ENCODE data around the gene GMDS. TPM values are rescaled to one million over a fixed set of nuclear protein-coding genes. Genes with fewer than 3 reads are reported as not detected.

Gene GMDS
- total RNA-seq, 1 donor, result 23.2 TPM

DNA sequence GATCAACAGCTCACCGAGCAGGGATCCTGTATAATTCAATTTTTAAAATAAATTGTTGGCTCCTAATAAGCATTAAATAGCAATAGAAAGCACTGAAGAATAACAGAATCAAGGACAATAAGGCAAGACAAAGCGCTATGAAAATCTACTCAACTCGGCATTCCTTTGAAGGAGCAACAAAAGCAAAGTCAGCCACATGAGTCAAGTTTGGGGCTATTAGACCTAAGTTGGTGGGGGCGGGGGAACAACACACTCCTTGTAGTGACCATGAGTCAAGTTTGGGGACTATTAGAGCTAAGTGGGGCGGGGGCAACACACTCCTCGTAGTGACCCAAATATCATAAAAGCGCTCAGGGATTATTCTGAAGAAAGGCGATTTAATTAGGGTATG lies 515.7 kb downstream of the GMDS start:
- Histone ChIP-seq H4K20me1 (ENCODE audit: insufficient read depth, low read length) (no peaks in the 10 kb centered on the region), H3K4me2 (ENCODE audit: insufficient read depth, low read length) (no peak overlapping the region), H2AFZ (ENCODE audit: low read length) (no peak overlapping the region), H3K27me3 (ENCODE audit: insufficient read depth, low read length) (no peaks in the 10 kb centered on the region), H3K27ac (ENCODE audit: low read depth, low read length) (no peak overlapping the region), H3K36me3 (ENCODE audit: insufficient read depth, low read length) (peaks cover under 1% of the 10 kb centered on the region), H3K4me3 (ENCODE audit: insufficient read depth, low read length) (no peak overlapping the region), H3K9me3 (ENCODE audit: low read depth, low read length) (no peaks in the 10 kb centered on the region), H3K4me1 (ENCODE audit: insufficient read depth, low read length) (no peaks in the 10 kb centered on the region), H3K79me2 (ENCODE audit: insufficient read depth, low read length) (no peaks in the 10 kb centered on the region)
- DNase-seq (ENCODE audit: insufficient read length, low spot score, missing footprints), result no peak
- no peak for TF ChIP-seq CTCF (IDR thresholded peaks at IDR 0.05; ENCODE audit: extremely low read depth, low read depth, low read length)

GRCh38 chr6:1729133-1729749 lies 516.2 kb downstream of the GMDS start:
- Histone ChIP-seq H3K27ac (ENCODE audit: low read depth, low read length) (no peak overlapping the region), H3K9me3 (ENCODE audit: low read depth, low read length) (no peaks in the 10 kb centered on the region), H3K27me3 (ENCODE audit: insufficient read depth, low read length) (no peaks in the 10 kb centered on the region), H3K79me2 (ENCODE audit: insufficient read depth, low read length) (no peaks in the 10 kb centered on the region), H3K4me3 (ENCODE audit: insufficient read depth, low read length) (no peak overlapping the region), H2AFZ (ENCODE audit: low read length) (no peak overlapping the region), H4K20me1 (ENCODE audit: insufficient read depth, low read length) (no peaks in the 10 kb centered on the region), H3K4me2 (ENCODE audit: insufficient read depth, low read length) (no peak overlapping the region), H3K36me3 (ENCODE audit: insufficient read depth, low read length) (peaks cover 5% of the 10 kb centered on the region), H3K4me1 (ENCODE audit: insufficient read depth, low read length) (no peaks in the 10 kb centered on the region)
- no peak for TF ChIP-seq CTCF (IDR thresholded peaks at IDR 0.05; ENCODE audit: extremely low read depth, low read depth, low read length)
- no peak for DNase-seq (ENCODE audit: insufficient read length, low spot score, missing footprints)

DNA sequence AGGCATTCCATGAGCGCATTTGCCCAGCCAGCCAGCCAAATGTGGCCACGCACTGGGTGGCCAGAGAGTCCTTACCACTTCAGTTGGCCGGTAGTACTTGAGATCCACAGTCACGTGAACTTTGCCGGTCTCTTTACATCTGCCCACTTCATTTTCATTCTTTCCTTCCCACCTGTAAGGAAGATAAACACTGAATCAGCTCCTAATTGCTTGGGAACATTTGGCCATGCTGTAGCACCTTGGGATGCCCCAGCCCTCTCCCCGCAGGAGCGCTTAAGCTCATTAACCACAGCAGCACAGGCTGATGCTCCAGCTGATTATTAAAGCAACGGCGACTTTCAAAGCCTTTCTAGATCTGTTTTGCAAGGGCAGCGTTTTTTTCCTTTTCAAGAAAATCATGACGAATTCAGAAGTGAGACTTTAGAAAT lies 519.0 kb downstream of the GMDS start:
- no peak for DNase-seq (ENCODE audit: insufficient read length, low spot score, missing footprints)
- Histone ChIP-seq H4K20me1 (ENCODE audit: insufficient read depth, low read length) (no peaks in the 10 kb centered on the region), H2AFZ (ENCODE audit: low read length) (no peak overlapping the region), H3K4me3 (ENCODE audit: insufficient read depth, low read length) (no peak overlapping the region), H3K4me1 (ENCODE audit: insufficient read depth, low read length) (no peaks in the 10 kb centered on the region), H3K36me3 (ENCODE audit: insufficient read depth, low read length) (peaks cover 5% of the 10 kb centered on the region), H3K9me3 (ENCODE audit: low read depth, low read length) (no peaks in the 10 kb centered on the region), H3K79me2 (ENCODE audit: insufficient read depth, low read length) (no peaks in the 10 kb centered on the region), H3K27me3 (ENCODE audit: insufficient read depth, low read length) (no peaks in the 10 kb centered on the region), H3K27ac (ENCODE audit: low read depth, low read length) (no peak overlapping the region), H3K4me2 (ENCODE audit: insufficient read depth, low read length) (no peak overlapping the region)
- TF ChIP-seq CTCF (IDR thresholded peaks at IDR 0.05; ENCODE audit: extremely low read depth, low read depth, low read length), result no peak

- no peak for TF ChIP-seq CTCF (IDR thresholded peaks at IDR 0.05; ENCODE audit: extremely low read depth, low read depth, low read length)
- Histone ChIP-seq H3K4me3 (ENCODE audit: insufficient read depth, low read length) (no peak overlapping the region), H3K9me3 (ENCODE audit: low read depth, low read length) (no peaks in the 10 kb centered on the region), H3K27me3 (ENCODE audit: insufficient read depth, low read length) (no peaks in the 10 kb centered on the region), H3K36me3 (ENCODE audit: insufficient read depth, low read length) (peaks cover 5% of the 10 kb centered on the region), H2AFZ (ENCODE audit: low read length) (no peak overlapping the region), H3K27ac (ENCODE audit: low read depth, low read length) (no peak overlapping the region), H3K79me2 (ENCODE audit: insufficient read depth, low read length) (no peaks in the 10 kb centered on the region), H4K20me1 (ENCODE audit: insufficient read depth, low read length) (no peaks in the 10 kb centered on the region), H3K4me1 (ENCODE audit: insufficient read depth, low read length) (no peaks in the 10 kb centered on the region), H3K4me2 (ENCODE audit: insufficient read depth, low read length) (no peak overlapping the region)
- DNase-seq (ENCODE audit: insufficient read length, low spot score, missing footprints), result peak; percentile 32
Observed at GRCh38 chr6:1724616-1725015, 520.8 kb downstream of the GMDS start.
